GM12878 (cell line): Measurements from ENCODE around the gene BIRC7. TPM values are rescaled to one million over a fixed set of nuclear protein-coding genes. Genes with fewer than 3 reads are reported as not detected.

ENCODE experiments used
- ATAC-seq: fragments of 200-7000 bp; cut with Tn5 transposase; 3 replicates; pipeline ENCODE4 v1.9.1; 2020; ENCODE audit warnings: mild to moderate bottlenecking, moderate library complexity
- BruUV-seq: library from RNA; stranded (reverse); fragments of 400-500 nt; replicated peaks from 2 replicates; lab custom pipeline; 2021; lab: Mats Ljungman, UMichigan
- CTCF ChIA-PET: fragments of 300-600 bp; sonication (Branson Sonifier 250); formaldehyde crosslinking; extraction: SDS; loops from one replicate; lab custom pipeline; 2021; ENCODE audit warnings: inconsistent platforms; lab: Yijun Ruan, JAX
- POLR2A ChIA-PET: fragments of 350-600 bp; formaldehyde crosslinking; extraction: SDS; loops from one replicate; lab custom pipeline; 2021; ENCODE audit warnings: inconsistent platforms; lab: Charles Lee
- RAD21 ChIA-PET: fragments of 300-600 bp; sonication (Branson Sonifier 250); formaldehyde crosslinking; loops from one replicate; lab custom pipeline; 2023; ENCODE audit warnings: antibody characterized with exemption; ENCODE audit not compliant: unreplicated experiment; lab: Charles Lee
- SMC1A ChIA-PET: fragments of 300-600 bp; sonication (Branson Sonifier 250); formaldehyde crosslinking; loops from one replicate; lab custom pipeline; 2023; ENCODE audit not compliant: unreplicated experiment, uncharacterized antibody; lab: Charles Lee
- DNase-seq: peaks from one replicate; pipeline ENCODE4 v3.0.0-alpha.2; 2011; ENCODE audit warnings: low read depth, low spot score
- FAIRE-seq: peaks from 3 replicates; lab custom pipeline; 2011; peaks lifted over from hg19 to GRCh38; lab: Jason Lieb, UNC
- H2AFZ ChIP-seq: 2 replicates; pipeline ENCODE4 v1.6.0; 2011; ENCODE audit warnings: low read depth, low read length, control low read depth; ENCODE audit not compliant: control insufficient read depth
- H3K27ac ChIP-seq: 2 replicates; pipeline ENCODE4 v1.5.1; 2011; ENCODE audit warnings: control low read depth; ENCODE audit not compliant: control insufficient read depth, insufficient read depth
- H3K27me3 ChIP-seq, 2 experiments: replicated peaks in 1 of 2; 2 replicates each; pipeline versions ENCODE4 v1.6.0 to v1.6.1; 2011; ENCODE audit warnings: low read length in 1 of 2; ENCODE audit not compliant: control insufficient read depth in 2 of 2, insufficient read depth in 2 of 2
- H3K36me3 ChIP-seq, 2 experiments: 2 replicates each; pipeline ENCODE4 v1.5.1; 2011; ENCODE audit warnings: low read length in 1 of 2; ENCODE audit not compliant: control insufficient read depth in 2 of 2, insufficient read depth in 2 of 2
- H3K4me1 ChIP-seq: 2 replicates; pipeline ENCODE4 v1.6.1; 2011; ENCODE audit warnings: mild to moderate bottlenecking, low read length, moderate library complexity, mixed read lengths; ENCODE audit not compliant: control insufficient read depth, insufficient read depth
- H3K4me2 ChIP-seq: 2 replicates; pipeline ENCODE4 v1.6.0; 2011; ENCODE audit warnings: control low read depth; ENCODE audit not compliant: control insufficient read depth, insufficient read depth
- H3K4me3 ChIP-seq: fragments of 200-600 bp; sonication (generic); 2 replicates; pipeline ENCODE4 v1.5.1; 2016
- H3K79me2 ChIP-seq: 2 replicates; pipeline ENCODE4 v1.6.0; 2011; ENCODE audit warnings: low read length; ENCODE audit not compliant: control insufficient read depth, insufficient read depth
- H3K9ac ChIP-seq: 2 replicates; pipeline ENCODE4 v1.8.0; 2011; ENCODE audit warnings: low read length, control low read depth, mixed read lengths; ENCODE audit not compliant: control insufficient read depth, insufficient read depth
- H3K9me3 ChIP-seq: replicated peaks from 3 replicates; pipeline ENCODE4 v1.5.1; 2011; ENCODE audit warnings: mild to moderate bottlenecking, low read length; ENCODE audit not compliant: control insufficient read depth, insufficient read depth
- H4K20me1 ChIP-seq: 2 replicates; pipeline ENCODE4 v1.6.0; 2011; ENCODE audit not compliant: control insufficient read depth, insufficient read depth
- BMI1 ChIP-seq: fragments of 450-650 bp; IDR thresholded peaks from 2 replicates; pipeline ENCODE4 v1.6.1; 2016; ENCODE audit warnings: mild to moderate bottlenecking, moderate library complexity, borderline replicate concordance
- MEF2B ChIP-seq: fragments of 450-650 bp; IDR thresholded peaks from 2 replicates; pipeline ENCODE4 v1.6.1; 2018; ENCODE audit warnings: mild to moderate bottlenecking, moderate library complexity; ENCODE audit not compliant: partially characterized antibody, poor library complexity, severe bottlenecking
- MTA3 ChIP-seq: IDR thresholded peaks from 2 replicates; pipeline ENCODE4 v1.6.1; 2012; ENCODE audit warnings: low read length, inconsistent platforms, borderline replicate concordance
- SMAD5 ChIP-seq: IDR thresholded peaks from 2 replicates; pipeline ENCODE4 v1.6.1; 2016; ENCODE audit warnings: antibody characterized with exemption, low read depth
- WGBS: methylation state at CpG from one replicate; pipeline ENCODE4 v1.1.6; 2016; ENCODE audit warnings: low lambda C conversion rate; ENCODE audit not compliant: insufficient replicate concordance, insufficient coverage; ENCODE audit errors: missing lambda C conversion rate; 5-methylcytosine and 5-hydroxymethylcytosine counted together
- in situ Hi-C: fragments of 300-500 bp; cut with MboI; formaldehyde crosslinking; loops from 9 replicates; pipeline ENCODE4 v1.14.3; 2018; ENCODE audit warnings: mixed read lengths
- intact Hi-C: fragments of 100-400 bp; cut with micrococcal nuclease; formaldehyde crosslinking; loops from one replicate; pipeline ENCODE4 v1.14.2; 2022; ENCODE audit not compliant: unreplicated experiment
- polyA plus RNA-seq, 11 experiments: library from polyadenylated mRNA; depleted of rRNA in 4 of 11; unstranded in 6 of 11; stranded (reverse) in 5 of 11; fragments of >200 nt; fragmentation: Nextera tagmentation in 4 of 11; fragmentation: Illumina TruSeq in 1 of 11; extraction: Ambion mirVana in 4 of 11; extraction: Trizol in 1 of 11; gene quantifications; 1 replicate in 1 of 11; 2 replicates in 10 of 11; pipeline versions ENCODE4 v1.2.1 to v1.2.3, GENCODE V29; 2011 to 2016; ENCODE audit warnings: inconsistent platforms in 2 of 11, missing spikeins in 2 of 11, low read depth in 1 of 11
- total RNA-seq, 4 experiments: library from RNA; depleted of rRNA in 3 of 4; stranded (reverse); fragments of >200 nt in 3 of 4; fragmentation: Illumina TruSeq in 1 of 4; extraction: Trizol in 1 of 4; gene quantifications; 2 replicates each; pipeline versions ENCODE4 v1.2.1 to v1.2.3, GENCODE V29; 2013 to 2021

The BIRC7 gene
- total and polyA plus RNA-seq, 10 of the 15 experiments (the other 5 are each of a cell fraction or from before 2014, with no cell fraction given): 0.31 TPM; not detected in 9

GRCh38 chr20:63286781-63287696 lies 51.3 kb downstream of the BIRC7 start:
- in situ Hi-C loops (no loop called here), intact Hi-C loops (no loop called here)
- POLR2A ChIA-PET: no interaction called here
- Histone ChIP-seq H3K27ac (no peak overlapping the region), H3K4me3 (no peak overlapping the region), H3K27me3 (no peaks in the 10 kb centered on the region), H3K36me3 (peaks cover 2 to 13% of the 10 kb centered on the region in 2 experiments), H3K79me2 (no peaks in the 10 kb centered on the region), H3K9ac (no peak overlapping the region), H4K20me1 (no peaks in the 10 kb centered on the region), H3K4me2 (no peak overlapping the region), H3K4me1 (no peaks in the 10 kb centered on the region), H2AFZ (no peak overlapping the region), H3K9me3 (no peaks in the 10 kb centered on the region)
- WGBS: 85% methylated on average over 21 of the region's 23 CpGs
- ATAC-seq (no peak), FAIRE-seq (no peak), DNase-seq (no peak)
- TF ChIP-seq BMI1: no peak
- no peak for TF ChIP-seq MEF2B
- no peak for TF ChIP-seq MTA3
- TF ChIP-seq SMAD5: no peak
- CTCF ChIA-PET: interaction anchor here (1.8 kb wide), 1 partner anchor 63 kb away, joined by 6 read pairs; no protein-coding TSS in a partner anchor
- RAD21 ChIA-PET: interaction anchor here (0.7 kb wide), 1 partner anchor 315 kb away, joined by 4 read pairs; no protein-coding TSS in a partner anchor
- BruUV-seq: no TSS peak
- SMC1A ChIA-PET: no interaction called here
